HG02981 (cell line): ENCODE measurements around the gene CNOT3.
"Not testable (repeated sequence)": the region's sequence is repeated elsewhere in the genome, so short reads cannot be mapped to it uniquely, and the experiment has no call there.

ENCODE experiments used
- ATAC-seq: cut with Tn5 transposase; IDR thresholded peaks from one replicate; pipeline ENCODE4 v1.9.1; 2021; ENCODE audit warnings: mild to moderate bottlenecking, moderate library complexity; ENCODE audit not compliant: unreplicated experiment

CNOT3 gene

GRCh38 chr19:54189735-54190502, 52.4 kb downstream of the CNOT3 start:
- ATAC-seq, result peak; percentile 38

- ATAC-seq, result peak; percentile 45
Observed at GRCh38 chr19:54190503-54191010, 53.0 kb downstream of the CNOT3 start.

GRCh38 chr19:54191011-54191810, 53.6 kb downstream of the CNOT3 start, which contains the start of gene TSEN34:
Gene TSEN34 (plus strand): TSS chr19:54191308. CDS start chr19:54191365, 57 bp downstream.
- ATAC-seq, result peak; percentile 20

- ATAC-seq, result no peak
Observed at GRCh38 chr19:54191811-54192453, 54.4 kb downstream of the CNOT3 start.

GRCh38 chr19:54193011-54193410, 55.4 kb downstream of the CNOT3 start:
- no peak for ATAC-seq

- ATAC-seq, result not testable (repeated sequence)
Observed at GRCh38 chr19:54194463-54194862, 56.9 kb downstream of the CNOT3 start.

GRCh38 chr19:54196536-54196935, 59.0 kb downstream of the CNOT3 start:
- no peak for ATAC-seq

GRCh38 chr19:54197121-54197520, 59.6 kb downstream of the CNOT3 start:
- no peak for ATAC-seq

- ATAC-seq, result no peak
Observed at GRCh38 chr19:54199401-54199800, 61.8 kb downstream of the CNOT3 start.

GRCh38 chr19:54201172-54201701, 63.7 kb downstream of the CNOT3 start:
- ATAC-seq, result no peak

- ATAC-seq, result no peak
Observed at GRCh38 chr19:54201980-54202379, 64.4 kb downstream of the CNOT3 start.

GRCh38 chr19:54203151-54203611, 65.6 kb downstream of the CNOT3 start:
- ATAC-seq, result no peak

GRCh38 chr19:54204767-54205468, 67.4 kb downstream of the CNOT3 start:
- ATAC-seq, result no peak
